ENCODE data around the gene LBH.

LBH gene

GRCh38 chr2:30288561-30288960, 57.2 kb downstream of the LBH start:
- no peak for TF ChIP-seq MAX (IDR thresholded peaks at IDR 0.05)
- TF ChIP-seq TEAD4 (IDR thresholded peaks at IDR 0.05): no peak
- no peak for TF ChIP-seq EP300 (IDR thresholded peaks at IDR 0.05; ENCODE audit: borderline replicate concordance)
- no peak for TF ChIP-seq CREB1 (IDR thresholded peaks at IDR 0.05; ENCODE audit: low read depth)
- TF ChIP-seq FOXM1 (IDR thresholded peaks at IDR 0.05; ENCODE audit: borderline replicate concordance, low read depth): no peak
- no peak for TF ChIP-seq NFIC (IDR thresholded peaks at IDR 0.05)
- TF ChIP-seq CEBPB (IDR thresholded peaks at IDR 0.05): no peak
- TF ChIP-seq USF1 (IDR thresholded peaks at IDR 0.05): no peak
- no peak for TF ChIP-seq TCF12 (IDR thresholded peaks at IDR 0.05; ENCODE audit: low read depth)
- no peak for TF ChIP-seq RAD21 (IDR thresholded peaks at IDR 0.05; ENCODE audit: low read depth)
- TF ChIP-seq EGR1 (IDR thresholded peaks at IDR 0.05): no peak
- TF ChIP-seq REST (IDR thresholded peaks at IDR 0.05; ENCODE audit: low read depth): no peak
- no peak for TF ChIP-seq YY1 (IDR thresholded peaks at IDR 0.05; ENCODE audit: low read depth)
- TF ChIP-seq TAF1 (IDR thresholded peaks at IDR 0.05; ENCODE audit: low read depth): no peak

GRCh38 chr2:30293303-30293921, 62.1 kb downstream of the LBH start:
- TF ChIP-seq REST (IDR thresholded peaks at IDR 0.05; ENCODE audit: low read depth) (no peak), USF1 (IDR thresholded peaks at IDR 0.05) (no peak), NFIC (IDR thresholded peaks at IDR 0.05) (peak; percentile 87), CEBPB (IDR thresholded peaks at IDR 0.05) (no peak), YY1 (IDR thresholded peaks at IDR 0.05; ENCODE audit: low read depth) (no peak), TEAD4 (IDR thresholded peaks at IDR 0.05) (peak; percentile 91), EGR1 (IDR thresholded peaks at IDR 0.05) (0 out of 2 replicates have a peak, but pooled peaks have one; percentile 5), EP300 (IDR thresholded peaks at IDR 0.05; ENCODE audit: borderline replicate concordance) (peak; percentile 97), ZBTB7A (IDR thresholded peaks at IDR 0.05; ENCODE audit: low read depth) (no peak), TAF1 (IDR thresholded peaks at IDR 0.05; ENCODE audit: low read depth) (no peak), TCF12 (IDR thresholded peaks at IDR 0.05; ENCODE audit: low read depth) (peak; percentile 93), MAX (IDR thresholded peaks at IDR 0.05) (0 out of 2 replicates have a peak, but pooled peaks have one; percentile 20), FOXM1 (IDR thresholded peaks at IDR 0.05; ENCODE audit: borderline replicate concordance, low read depth) (peak; percentile 87), RAD21 (IDR thresholded peaks at IDR 0.05; ENCODE audit: low read depth) (0 out of 2 replicates have a peak, but pooled peaks have one; percentile 10)

- TF ChIP-seq CEBPB (IDR thresholded peaks at IDR 0.05) (no peak), TEAD4 (IDR thresholded peaks at IDR 0.05) (no peak), FOXM1 (IDR thresholded peaks at IDR 0.05; ENCODE audit: borderline replicate concordance, low read depth) (no peak), MAX (IDR thresholded peaks at IDR 0.05) (no peak), REST (IDR thresholded peaks at IDR 0.05; ENCODE audit: low read depth) (no peak)
Measured at GRCh38 chr2:30294133-30294532, 62.8 kb downstream of the LBH start.

- TF ChIP-seq TCF12 (IDR thresholded peaks at IDR 0.05; ENCODE audit: low read depth) (no peak), MAX (IDR thresholded peaks at IDR 0.05) (no peak), YY1 (IDR thresholded peaks at IDR 0.05; ENCODE audit: low read depth) (no peak), FOXM1 (IDR thresholded peaks at IDR 0.05; ENCODE audit: borderline replicate concordance, low read depth) (no peak), USF1 (IDR thresholded peaks at IDR 0.05) (no peak), EGR1 (IDR thresholded peaks at IDR 0.05) (no peak), EP300 (IDR thresholded peaks at IDR 0.05; ENCODE audit: borderline replicate concordance) (no peak), TEAD4 (IDR thresholded peaks at IDR 0.05) (no peak), CEBPB (IDR thresholded peaks at IDR 0.05) (no peak)
Measured at GRCh38 chr2:30296496-30296895, 65.2 kb downstream of the LBH start.

Data from Ishikawa (cell line).